H7 (cell line): ENCODE results near the gene FSHR. TPM values are rescaled to one million over a fixed set of nuclear protein-coding genes. Genes with fewer than 3 reads are reported as not detected.

Experiments
- DNase-seq: peaks from one replicate; pipeline ENCODE4 v3.0.0; 2012
- H3K27me3 ChIP-seq: 2 replicates; pipeline ENCODE4 v1.6.0; 2011; ENCODE audit warnings: mild to moderate bottlenecking, low read length; ENCODE audit not compliant: control insufficient read depth, insufficient read depth
- H3K36me3 ChIP-seq: replicated peaks from 2 replicates; pipeline ENCODE4 v1.5.1; 2011; ENCODE audit warnings: low read length; ENCODE audit not compliant: control insufficient read depth, insufficient read depth
- H3K4me3 ChIP-seq: 2 replicates; pipeline ENCODE4 v1.5.1; 2011; ENCODE audit warnings: low read depth, mild to moderate bottlenecking, control low read depth, low read length, moderate library complexity; ENCODE audit not compliant: insufficient read depth
- total RNA-seq: library from RNA; depleted of rRNA; stranded (reverse); fragments of >200 nt; shearing (Covaris generic); gene quantifications from 2 replicates; pipeline ENCODE4 v1.2.3, GENCODE V29; 2014

FSHR gene
- total RNA-seq, 1 experiment from 2014 or later = not detected

- no peaks in the 10 kb centered on the region for H3K27me3 ChIP-seq
- no peak overlapping the region for H3K4me3 ChIP-seq
- no peaks in the 10 kb centered on the region for H3K36me3 ChIP-seq
- DNase-seq = no peak
These were observed 121.4 kb downstream of the FSHR start for GRCh38 chr2:49032936-49033335.

GRCh38 chr2:49032126-49032525 is 122.2 kb downstream of the FSHR start:
- Histone ChIP-seq H3K4me3 (no peak overlapping the region), H3K36me3 (no peaks in the 10 kb centered on the region), H3K27me3 (no peaks in the 10 kb centered on the region)
- DNase-seq = no peak

GRCh38 chr2:49029406-49029805 is 124.9 kb downstream of the FSHR start:
- no peaks in the 10 kb centered on the region for H3K36me3 ChIP-seq
- DNase-seq = no peak
- H3K4me3 ChIP-seq = no peak overlapping the region
- no peaks in the 10 kb centered on the region for H3K27me3 ChIP-seq

GRCh38 chr2:49028101-49028500 is 126.2 kb downstream of the FSHR start:
- no peaks in the 10 kb centered on the region for H3K36me3 ChIP-seq
- no peak overlapping the region for H3K4me3 ChIP-seq
- no peaks in the 10 kb centered on the region for H3K27me3 ChIP-seq
- DNase-seq = no peak

- H3K27me3 ChIP-seq = no peaks in the 10 kb centered on the region
- DNase-seq = no peak
- no peak overlapping the region for H3K4me3 ChIP-seq
- H3K36me3 ChIP-seq = no peaks in the 10 kb centered on the region
These were observed 127.6 kb downstream of the FSHR start for GRCh38 chr2:49026706-49027105.

GRCh38 chr2:49021271-49021670 is 133.0 kb downstream of the FSHR start:
- H3K4me3 ChIP-seq = no peak overlapping the region
- H3K36me3 ChIP-seq = no peaks in the 10 kb centered on the region
- DNase-seq = no peak

GRCh38 chr2:49005261-49005660 is 149.1 kb downstream of the FSHR start:
- no peak for DNase-seq
- Histone ChIP-seq H3K27me3 (no peaks in the 10 kb centered on the region), H3K36me3 (no peaks in the 10 kb centered on the region), H3K4me3 (no peak overlapping the region)

More at GRCh38 chr2:49021271-49021670, 133.0 kb downstream of the FSHR start:
- no peaks in the 10 kb centered on the region for H3K27me3 ChIP-seq

GRCh38 chr2:49004036-49004626 is 150.2 kb downstream of the FSHR start:
- Histone ChIP-seq H3K4me3 (no peak overlapping the region), H3K27me3 (no peaks in the 10 kb centered on the region), H3K36me3 (no peaks in the 10 kb centered on the region)
- no peak for DNase-seq

GRCh38 chr2:49003201-49003600 is 151.1 kb downstream of the FSHR start:
- no peak for DNase-seq
- no peak overlapping the region for H3K4me3 ChIP-seq
- H3K27me3 ChIP-seq = no peaks in the 10 kb centered on the region
- no peaks in the 10 kb centered on the region for H3K36me3 ChIP-seq

GRCh38 chr2:49002750-49003149 is 151.6 kb downstream of the FSHR start:
- H3K4me3 ChIP-seq = no peak overlapping the region
- H3K36me3 ChIP-seq = no peaks in the 10 kb centered on the region
- no peaks in the 10 kb centered on the region for H3K27me3 ChIP-seq
- DNase-seq = no peak

GRCh38 chr2:49000695-49001094 is 153.6 kb downstream of the FSHR start:
- H3K27me3 ChIP-seq = no peaks in the 10 kb centered on the region
- no peak for DNase-seq
- H3K36me3 ChIP-seq = no peaks in the 10 kb centered on the region
- H3K4me3 ChIP-seq = no peak overlapping the region

GRCh38 chr2:48998449-48998848 is 155.9 kb downstream of the FSHR start:
- DNase-seq = no peak
- Histone ChIP-seq H3K36me3 (no peaks in the 10 kb centered on the region), H3K27me3 (no peaks in the 10 kb centered on the region), H3K4me3 (no peak overlapping the region)

GRCh38 chr2:48993576-48993975 is 160.7 kb downstream of the FSHR start:
- no peak for DNase-seq
- no peak overlapping the region for H3K4me3 ChIP-seq
- no peaks in the 10 kb centered on the region for H3K27me3 ChIP-seq
- no peaks in the 10 kb centered on the region for H3K36me3 ChIP-seq

GRCh38 chr2:48991415-48992131 is 162.7 kb downstream of the FSHR start:
- Histone ChIP-seq H3K36me3 (no peaks in the 10 kb centered on the region), H3K27me3 (no peaks in the 10 kb centered on the region), H3K4me3 (no peak overlapping the region)
- DNase-seq = no peak

- H3K27me3 ChIP-seq = no peaks in the 10 kb centered on the region
- no peaks in the 10 kb centered on the region for H3K36me3 ChIP-seq
- no peak for DNase-seq
- no peak overlapping the region for H3K4me3 ChIP-seq
These were observed 169.4 kb downstream of the FSHR start for GRCh38 chr2:48984922-48985321.
